PC-3 (cell line): ENCODE measurements around the gene METTL21A. TPM values are rescaled to one million over a fixed set of nuclear protein-coding genes. Genes with fewer than 3 reads are reported as not detected.
A peak's percentile ranks its signal among the peaks of the same experiment; 100 is the strongest.

ENCODE experiments used
- ATAC-seq: fragments of 200-7000 bp; cut with Tn5 transposase; 2 replicates; pipeline ENCODE4 v1.9.1; 2020; ENCODE audit warnings: mild to moderate bottlenecking, moderate library complexity
- BruUV-seq: library from RNA; stranded (reverse); fragments of 400-500 nt; replicated peaks from 2 replicates; lab custom pipeline; 2021; lab: Mats Ljungman, UMichigan
- CTCF ChIA-PET: fragments of 300-600 bp; sonication (Branson Sonifier 250); formaldehyde crosslinking; loops from one replicate; lab custom pipeline; 2022; ENCODE audit warnings: antibody characterized with exemption; lab: Charles Lee
- POLR2A ChIA-PET: fragments of 300-600 bp; sonication (Branson Sonifier 250); formaldehyde crosslinking; loops from one replicate; lab custom pipeline; 2022; ENCODE audit warnings: antibody characterized with exemption; ENCODE audit not compliant: unreplicated experiment; lab: Charles Lee
- DNase-seq: peaks from one replicate; pipeline ENCODE4 v3.0.0-alpha.2; 2015
- H2AFZ ChIP-seq: fragments of 300-600 bp; sonication (generic); 2 replicates; pipeline ENCODE4 v1.6.0; 2016; ENCODE audit warnings: antibody characterized with exemption, low read length
- H3F3A ChIP-seq: fragments of 300-600 bp; sonication (generic); one replicate; pipeline ENCODE4 v1.6.0; 2017; ENCODE audit warnings: antibody characterized with exemption, low read length, control low read depth, mild to moderate bottlenecking; ENCODE audit not compliant: unreplicated experiment
- H3K27ac ChIP-seq: fragments of 300-600 bp; sonication (generic); 2 replicates; pipeline ENCODE4 v1.5.1; 2016; ENCODE audit warnings: mild to moderate bottlenecking, low read length
- H3K27me3 ChIP-seq: fragments of 300-600 bp; sonication (generic); 2 replicates; pipeline ENCODE4 v1.6.1; 2016; ENCODE audit warnings: low read length, mixed read lengths
- H3K36me3 ChIP-seq: fragments of 300-600 bp; sonication (generic); 2 replicates; pipeline ENCODE4 v1.6.1; 2016; ENCODE audit warnings: low read depth, mixed run types, low read length, mixed read lengths
- H3K4me1 ChIP-seq: fragments of 300-600 bp; sonication (generic); 2 replicates; pipeline ENCODE4 v1.5.1; 2016; ENCODE audit warnings: low read length; ENCODE audit not compliant: insufficient read depth
- H3K4me2 ChIP-seq: fragments of 300-600 bp; sonication (generic); 2 replicates; pipeline ENCODE4 v1.6.0; 2016; ENCODE audit warnings: low read length
- H3K4me3 ChIP-seq: fragments of 300-600 bp; sonication (generic); 2 replicates; pipeline ENCODE4 v1.5.1; 2016; ENCODE audit warnings: mild to moderate bottlenecking, low read length, mixed read lengths
- H3K79me2 ChIP-seq: fragments of 300-600 bp; sonication (generic); 2 replicates; pipeline ENCODE4 v1.6.1; 2017; ENCODE audit warnings: low read length, mixed read lengths
- H3K9ac ChIP-seq: fragments of 300-600 bp; sonication (generic); 2 replicates; pipeline ENCODE4 v1.6.0; 2016; ENCODE audit warnings: mild to moderate bottlenecking, low read length
- H3K9me2 ChIP-seq: fragments of 300-600 bp; sonication (generic); replicated peaks from 2 replicates; pipeline ENCODE4 v1.6.1; 2016; ENCODE audit warnings: mixed run types, low read length, mixed read lengths
- H3K9me3 ChIP-seq: fragments of 300-600 bp; sonication (generic); 2 replicates; pipeline ENCODE4 v1.6.1; 2016; ENCODE audit warnings: low read length, mixed read lengths
- H4K20me1 ChIP-seq: fragments of 300-600 bp; sonication (generic); 2 replicates; pipeline ENCODE4 v1.6.1; 2016; ENCODE audit warnings: low read length, mixed read lengths
- EZH2 ChIP-seq: fragments of 300-600 bp; sonication (generic); IDR thresholded peaks from one replicate; pipeline ENCODE4 v1.6.1; 2017; ENCODE audit warnings: antibody characterized with exemption, mild to moderate bottlenecking, low read length; ENCODE audit not compliant: unreplicated experiment
- EZH2phosphoT487 ChIP-seq: fragments of 300-600 bp; sonication (generic); IDR thresholded peaks from 2 replicates; pipeline ENCODE4 v1.6.1; 2018; ENCODE audit warnings: mild to moderate bottlenecking, antibody characterized with exemption, low read length, borderline replicate concordance
- intact Hi-C: fragments of 100-400 bp; cut with micrococcal nuclease; formaldehyde crosslinking; loops from 2 replicates; pipeline ENCODE4 v1.9.0; 2023
- total RNA-seq: library from RNA; depleted of rRNA; stranded (reverse); fragments of >200 nt; gene quantifications from 2 replicates; pipeline ENCODE4 v1.2.3, GENCODE V29; 2014
- TF ChIP-seq, protein P1 (sequence below): fragments of 300-600 bp; sonication (generic); conservative IDR thresholded peaks from 2 replicates; pipeline ENCODE4 v1.5.1; 2017; ENCODE audit warnings: antibody characterized with exemption, low read depth, mild to moderate bottlenecking, low read length

METTL21A gene
- total RNA-seq, 1 experiment from 2014 or later: 35.3 TPM

DNA sequence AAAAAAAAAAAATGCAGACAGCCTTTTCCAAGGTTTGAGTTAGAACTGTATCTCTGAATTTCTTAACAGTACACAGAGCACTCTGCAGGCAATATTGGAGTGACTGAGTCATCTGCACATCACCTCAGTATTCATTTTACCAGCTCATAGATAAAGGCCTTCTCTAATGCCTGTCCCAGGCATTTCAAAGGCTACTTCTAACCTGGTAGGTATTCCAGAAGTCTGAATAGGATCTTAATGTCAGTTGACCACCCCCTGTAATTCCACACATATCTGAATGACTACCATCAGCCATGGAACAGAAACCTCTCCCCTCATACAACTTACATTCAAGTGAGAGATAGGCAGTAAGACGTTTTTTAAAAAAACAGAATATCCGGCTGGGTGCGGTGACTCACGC lies 9.0 kb downstream of the METTL21A start:
- H3K79me2 ChIP-seq: peaks cover 11% of the 10 kb centered on the region; the same call in 1 of the 2 replicates
- POLR2A ChIA-PET: interaction anchor here (0.5 to 1.0 kb wide), 4 partner anchors 9 to 103 kb away, joined by 3 to 10 read pairs (median 6); partner anchors contain the start of genes CREB1 and METTL21A
- H3K36me3 ChIP-seq: peaks cover 19% of the 10 kb centered on the region
- ATAC-seq (peak; percentile 62), DNase-seq (peak; percentile 71)
- TF ChIP-seq EZH2phosphoT487 (no peak), EZH2 (no peak)
- TF ChIP-seq, protein P1, sequence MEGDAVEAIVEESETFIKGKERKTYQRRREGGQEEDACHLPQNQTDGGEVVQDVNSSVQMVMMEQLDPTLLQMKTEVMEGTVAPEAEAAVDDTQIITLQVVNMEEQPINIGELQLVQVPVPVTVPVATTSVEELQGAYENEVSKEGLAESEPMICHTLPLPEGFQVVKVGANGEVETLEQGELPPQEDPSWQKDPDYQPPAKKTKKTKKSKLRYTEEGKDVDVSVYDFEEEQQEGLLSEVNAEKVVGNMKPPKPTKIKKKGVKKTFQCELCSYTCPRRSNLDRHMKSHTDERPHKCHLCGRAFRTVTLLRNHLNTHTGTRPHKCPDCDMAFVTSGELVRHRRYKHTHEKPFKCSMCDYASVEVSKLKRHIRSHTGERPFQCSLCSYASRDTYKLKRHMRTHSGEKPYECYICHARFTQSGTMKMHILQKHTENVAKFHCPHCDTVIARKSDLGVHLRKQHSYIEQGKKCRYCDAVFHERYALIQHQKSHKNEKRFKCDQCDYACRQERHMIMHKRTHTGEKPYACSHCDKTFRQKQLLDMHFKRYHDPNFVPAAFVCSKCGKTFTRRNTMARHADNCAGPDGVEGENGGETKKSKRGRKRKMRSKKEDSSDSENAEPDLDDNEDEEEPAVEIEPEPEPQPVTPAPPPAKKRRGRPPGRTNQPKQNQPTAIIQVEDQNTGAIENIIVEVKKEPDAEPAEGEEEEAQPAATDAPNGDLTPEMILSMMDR: no peak
- CTCF ChIA-PET: interaction anchor here (1.5 kb wide), 1 partner anchor 9 kb away, joined by 4 read pairs; the partner anchor contains the start of gene METTL21A
- BruUV-seq: TSS peak; percentile 29
- no peak overlapping the region for H2AFZ ChIP-seq
- H3K9me2 ChIP-seq: no peaks in the 10 kb centered on the region
- intact Hi-C loops: loop anchor here (5.0 kb wide), 1 partner anchor 104 kb away; no protein-coding TSS in a partner anchor
- no peaks in the 10 kb centered on the region for H4K20me1 ChIP-seq
- no peaks in the 10 kb centered on the region for H3K9me3 ChIP-seq
- H3K4me1 ChIP-seq: peaks cover 28% of the 10 kb centered on the region
- no peaks in the 10 kb centered on the region for H3K27me3 ChIP-seq
- peak overlapping the region; percentile 53 for H3K9ac ChIP-seq
- H3F3A ChIP-seq: peaks cover 4% of the 10 kb centered on the region
- peak overlapping the region; percentile 70; the same call in 1 of the 2 replicates for H3K4me2 ChIP-seq
- H3K27ac ChIP-seq: peak overlapping the region; percentile 93
- H3K4me3 ChIP-seq: no peak overlapping the region

DNA sequence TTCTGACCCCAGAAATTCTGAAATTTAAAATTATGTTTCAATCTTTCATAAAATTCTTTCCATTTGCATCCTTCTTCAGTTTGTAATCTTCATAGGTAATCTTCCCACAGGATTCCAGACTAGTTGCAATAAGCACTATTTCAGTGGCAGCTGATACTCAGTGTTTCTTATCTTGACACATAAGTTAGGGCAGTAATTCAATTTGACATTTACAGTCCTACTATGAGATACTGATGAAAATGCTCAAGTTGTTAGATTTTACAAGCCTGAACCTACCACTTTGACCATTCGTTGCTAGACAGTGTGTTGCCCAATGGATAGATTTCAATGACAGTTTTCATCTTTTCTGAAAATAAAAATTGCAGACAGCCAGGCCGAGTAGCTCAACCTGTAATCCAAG lies 10.4 kb downstream of the METTL21A start:
- intact Hi-C loops: loop anchor here (5.0 kb wide), 1 partner anchor 103 kb away; no protein-coding TSS in a partner anchor
- ATAC-seq: no peak
- CTCF ChIA-PET: no interaction called here

More for the DNA sequence above, 10.4 kb downstream of the METTL21A start:
- Histone ChIP-seq H3K36me3 (peaks cover 11% of the 10 kb centered on the region), H3K4me1 (peaks cover 28% of the 10 kb centered on the region), H3K27me3 (no peaks in the 10 kb centered on the region), H4K20me1 (no peaks in the 10 kb centered on the region), H3K27ac (no peak overlapping the region), H3K79me2 (0 out of 2 replicates have a peak, but pooled peaks cover 3% of the 10 kb centered on the region), H2AFZ (no peak overlapping the region), H3K9me2 (no peaks in the 10 kb centered on the region), H3K9me3 (no peaks in the 10 kb centered on the region), H3F3A (peaks cover 4% of the 10 kb centered on the region), H3K9ac (no peak overlapping the region), H3K4me3 (no peak overlapping the region), H3K4me2 (no peak overlapping the region)
- no peak for TF ChIP-seq EZH2phosphoT487
- no peak for TF ChIP-seq EZH2
- TF ChIP-seq, protein P1: no peak
- DNase-seq: no peak
- no TSS peak for BruUV-seq
- POLR2A ChIA-PET: no interaction called here
